ENCODE measurements around the gene SDHA. TPM values are rescaled to one million over a fixed set of nuclear protein-coding genes. Genes with fewer than 3 reads are reported as not detected.

The SDHA gene
- polyA plus RNA-seq, 1 donor (not counting 4 experiments of a cell fraction or from before 2014, with no cell fraction given), result 178 TPM

- no peak overlapping the region for H3K4me2 ChIP-seq (ENCODE audit: control insufficient read depth, extremely low read depth, insufficient read depth, low read depth, low read length)
- H3K9me1 ChIP-seq (ENCODE audit: control insufficient read depth, extremely low read depth, insufficient read depth, low read length), result peaks cover 2% of the 10 kb centered on the region
- H3K9me3 ChIP-seq (ENCODE audit: control insufficient read depth, low read depth, low read length), result no peaks in the 10 kb centered on the region
- H3K9ac ChIP-seq (ENCODE audit: control insufficient read depth, extremely low read depth, insufficient read depth, low read length), result no peak overlapping the region
- H4K20me1 ChIP-seq (ENCODE audit: control insufficient read depth, extremely low read depth, insufficient read depth, low read length), result peaks cover 27% of the 10 kb centered on the region
- dilution Hi-C loops (cut with MboI; ENCODE audit: extremely low pct_ligation_motif_present, low sequenced_read_pairs), result no loop called here
- peaks cover 17 to 24% of the 10 kb centered on the region in 2 experiments for H3K36me3 ChIP-seq (ENCODE audit: control insufficient read depth in 2 of 2, extremely low read depth in 1 of 2, insufficient read depth in 2 of 2, low read length in 2 of 2)
- peaks cover 48% of the 10 kb centered on the region for H3K79me2 ChIP-seq (ENCODE audit: control insufficient read depth, insufficient read depth, low read length)
- FAIRE-seq (no peak), DNase-seq (ENCODE audit: low read depth, low spot score) (no peak)
- peaks cover 11% of the 10 kb centered on the region for H3K4me1 ChIP-seq (ENCODE audit: control insufficient read depth, extremely low read depth, insufficient read depth, low read length)
- H3K4me3 ChIP-seq (ENCODE audit: control insufficient read depth in 2 of 3, extremely low read depth in 1 of 3, insufficient read depth in 2 of 3, low read depth in 1 of 3, low read length in 3 of 3), result no peak overlapping the region
- H3K27ac ChIP-seq (ENCODE audit: control insufficient read depth, insufficient read depth, low read length), result no peak overlapping the region
- H2AFZ ChIP-seq (ENCODE audit: control insufficient read depth, low read length), result no peak overlapping the region
- TF ChIP-seq, protein P1, sequence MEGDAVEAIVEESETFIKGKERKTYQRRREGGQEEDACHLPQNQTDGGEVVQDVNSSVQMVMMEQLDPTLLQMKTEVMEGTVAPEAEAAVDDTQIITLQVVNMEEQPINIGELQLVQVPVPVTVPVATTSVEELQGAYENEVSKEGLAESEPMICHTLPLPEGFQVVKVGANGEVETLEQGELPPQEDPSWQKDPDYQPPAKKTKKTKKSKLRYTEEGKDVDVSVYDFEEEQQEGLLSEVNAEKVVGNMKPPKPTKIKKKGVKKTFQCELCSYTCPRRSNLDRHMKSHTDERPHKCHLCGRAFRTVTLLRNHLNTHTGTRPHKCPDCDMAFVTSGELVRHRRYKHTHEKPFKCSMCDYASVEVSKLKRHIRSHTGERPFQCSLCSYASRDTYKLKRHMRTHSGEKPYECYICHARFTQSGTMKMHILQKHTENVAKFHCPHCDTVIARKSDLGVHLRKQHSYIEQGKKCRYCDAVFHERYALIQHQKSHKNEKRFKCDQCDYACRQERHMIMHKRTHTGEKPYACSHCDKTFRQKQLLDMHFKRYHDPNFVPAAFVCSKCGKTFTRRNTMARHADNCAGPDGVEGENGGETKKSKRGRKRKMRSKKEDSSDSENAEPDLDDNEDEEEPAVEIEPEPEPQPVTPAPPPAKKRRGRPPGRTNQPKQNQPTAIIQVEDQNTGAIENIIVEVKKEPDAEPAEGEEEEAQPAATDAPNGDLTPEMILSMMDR (optimal IDR thresholded peaks at IDR 0.05 in 1 of 3, IDR thresholded peaks at IDR 0.05 in 1 of 3, conservative IDR thresholded peaks at IDR 0.05 in 1 of 3; ENCODE audit: extremely low read depth in 1 of 3, insufficient read depth in 2 of 3, low read length in 3 of 3), result no peak
- no peak for TF ChIP-seq EZH2 (IDR thresholded peaks at IDR 0.05; ENCODE audit: low read length)
- H3K27me3 ChIP-seq (ENCODE audit: control insufficient read depth, extremely low read depth, insufficient read depth, low read length), result no peaks in the 10 kb centered on the region
Measured at GRCh38 chr5:305459-305858, 87.3 kb downstream of the SDHA start.

DNA sequence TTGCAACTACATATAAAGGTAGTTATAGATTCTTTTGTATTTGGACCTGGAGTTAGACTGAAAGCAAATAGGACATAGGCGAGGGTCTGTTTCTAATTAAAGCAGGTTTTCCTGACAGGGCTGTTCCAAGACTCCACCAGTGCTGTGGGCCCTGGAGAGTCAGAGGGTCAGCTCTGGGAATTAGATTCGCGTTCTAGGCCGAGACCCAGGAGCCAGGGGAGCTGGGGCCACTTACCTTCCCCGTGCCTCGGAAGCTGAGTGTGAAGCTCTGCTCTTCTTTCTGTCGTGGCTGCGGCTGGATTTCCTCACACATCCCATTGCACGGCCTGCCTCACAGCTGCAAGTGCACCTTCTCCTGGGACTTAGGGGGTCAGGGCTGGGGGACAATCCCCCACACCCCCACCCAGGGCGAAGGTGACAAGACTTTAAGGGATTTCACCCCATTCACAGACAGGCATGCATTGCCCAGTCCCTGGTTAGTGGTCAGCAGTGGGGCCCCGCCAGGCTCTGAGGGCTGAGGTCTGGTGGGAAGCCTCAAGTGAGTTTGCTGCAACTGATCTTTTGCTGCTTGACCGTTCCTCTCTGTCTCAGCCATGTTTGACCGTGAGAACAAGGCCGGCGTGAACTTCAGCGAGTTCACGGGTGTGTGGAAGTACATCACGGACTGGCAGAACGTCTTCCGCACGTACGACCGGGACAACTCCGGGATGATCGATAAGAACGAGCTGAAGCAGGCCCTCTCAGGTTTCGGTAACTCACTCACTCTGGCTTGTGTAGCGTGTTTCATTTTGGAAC is 88.1 kb downstream of the SDHA start:
- H4K20me1 ChIP-seq (ENCODE audit: control insufficient read depth, extremely low read depth, insufficient read depth, low read length), result peaks cover 28% of the 10 kb centered on the region
- peaks cover 11% of the 10 kb centered on the region for H3K4me1 ChIP-seq (ENCODE audit: control insufficient read depth, extremely low read depth, insufficient read depth, low read length)
- H3K36me3 ChIP-seq (ENCODE audit: control insufficient read depth in 2 of 2, extremely low read depth in 1 of 2, insufficient read depth in 2 of 2, low read length in 2 of 2), result peaks cover 25 to 27% of the 10 kb centered on the region in 2 experiments
- H3K9me1 ChIP-seq (ENCODE audit: control insufficient read depth, extremely low read depth, insufficient read depth, low read length), result peaks cover 2% of the 10 kb centered on the region
- H3K4me2 ChIP-seq (ENCODE audit: control insufficient read depth, extremely low read depth, insufficient read depth, low read depth, low read length), result no peak overlapping the region
- no peak overlapping the region for H2AFZ ChIP-seq (ENCODE audit: control insufficient read depth, low read length)
- dilution Hi-C loops (cut with MboI; ENCODE audit: extremely low pct_ligation_motif_present, low sequenced_read_pairs), result no loop called here
- peaks cover 46% of the 10 kb centered on the region for H3K79me2 ChIP-seq (ENCODE audit: control insufficient read depth, insufficient read depth, low read length)
- no peaks in the 10 kb centered on the region for H3K9me3 ChIP-seq (ENCODE audit: control insufficient read depth, low read depth, low read length)
- FAIRE-seq (no peak), DNase-seq (ENCODE audit: low read depth, low spot score) (no peak)
- H3K27me3 ChIP-seq (ENCODE audit: control insufficient read depth, extremely low read depth, insufficient read depth, low read length), result no peaks in the 10 kb centered on the region
- no peak overlapping the region for H3K9ac ChIP-seq (ENCODE audit: control insufficient read depth, extremely low read depth, insufficient read depth, low read length)
- TF ChIP-seq, protein P1 (optimal IDR thresholded peaks at IDR 0.05 in 1 of 3, IDR thresholded peaks at IDR 0.05 in 1 of 3, conservative IDR thresholded peaks at IDR 0.05 in 1 of 3; ENCODE audit: extremely low read depth in 1 of 3, insufficient read depth in 2 of 3, low read length in 3 of 3), result no peak
- TF ChIP-seq EZH2 (IDR thresholded peaks at IDR 0.05; ENCODE audit: low read length), result no peak
- H3K27ac ChIP-seq (ENCODE audit: control insufficient read depth, insufficient read depth, low read length), result no peak overlapping the region
- no peak overlapping the region for H3K4me3 ChIP-seq (ENCODE audit: control insufficient read depth in 2 of 3, extremely low read depth in 1 of 3, insufficient read depth in 2 of 3, low read depth in 1 of 3, low read length in 3 of 3)

Other genes with a start within 250 kb of the SDHA start
- gene PLEKHG4B, start 126.2 kb upstream of the SDHA start, polyA plus RNA-seq, result 0.10 to 0.12 TPM in 2 of 3 replicates, not detected in the other
- gene LRRC14B, start 26.8 kb upstream of the SDHA start, polyA plus RNA-seq, result not detected in 3 replicates
- 4.6 to 5.7 TPM (median 4.9 TPM) in 3 replicates for gene CCDC127, start 167 bp upstream of the SDHA start, polyA plus RNA-seq
- 276 to 329 TPM (median 309 TPM) in 3 replicates for gene PDCD6, start 53.3 kb downstream of the SDHA start, polyA plus RNA-seq
- gene AHRR, start 103.4 kb downstream of the SDHA start, polyA plus RNA-seq, result 0.23 to 0.51 TPM (median 0.24 TPM) in 3 replicates
- 13.6 to 14.4 TPM (median 14.2 TPM) in 3 replicates for gene EXOC3, start 224.9 kb downstream of the SDHA start, polyA plus RNA-seq